HUES48 (cell line): ENCODE results near the gene MACROD2.

Experiments used
- H3K27ac ChIP-seq: one replicate; pipeline ENCODE4 v1.7.0; 2013; ENCODE audit warnings: low read depth, low read length, inconsistent platforms
- H3K27me3 ChIP-seq: 2 replicates; pipeline ENCODE4 v1.6.1; 2013; ENCODE audit warnings: mild to moderate bottlenecking, low read length; ENCODE audit not compliant: control insufficient read depth, insufficient read depth
- H3K36me3 ChIP-seq: 2 replicates; pipeline ENCODE4 v1.6.1; 2013; ENCODE audit warnings: low read length; ENCODE audit not compliant: control insufficient read depth, insufficient read depth
- H3K4me1 ChIP-seq: 2 replicates; pipeline ENCODE4 v1.6.1; 2013; ENCODE audit warnings: mild to moderate bottlenecking, low read length; ENCODE audit not compliant: control insufficient read depth, insufficient read depth
- H3K4me3 ChIP-seq: 2 replicates; pipeline ENCODE4 v1.5.1; 2013; ENCODE audit warnings: mild to moderate bottlenecking, low read depth, low read length
- H3K9ac ChIP-seq: 2 replicates; pipeline ENCODE4 v1.6.1; 2013; ENCODE audit warnings: mild to moderate bottlenecking, low read depth, low read length, moderate library complexity
- H3K9me3 ChIP-seq: 2 replicates; pipeline ENCODE4 v1.6.1; 2013; ENCODE audit warnings: low read length; ENCODE audit not compliant: control insufficient read depth, insufficient read depth

MACROD2 gene

DNA sequence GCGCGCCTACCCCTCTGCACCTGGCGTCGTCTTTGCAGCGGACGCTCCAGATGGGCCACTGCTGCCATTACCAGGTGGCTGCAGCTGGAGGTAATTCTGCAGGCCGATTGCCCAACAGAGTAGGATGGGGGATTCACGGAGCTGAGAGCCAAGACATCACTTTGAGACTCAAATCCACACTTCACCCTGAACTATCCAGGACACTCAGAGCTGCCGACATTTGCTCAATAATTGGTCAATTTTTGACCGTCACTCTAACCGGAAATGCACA is 1037.0 kb downstream of the MACROD2 start:
- no peaks in the 10 kb centered on the region for H3K4me1 ChIP-seq
- H3K27me3 ChIP-seq: no peaks in the 10 kb centered on the region
- no peak overlapping the region for H3K4me3 ChIP-seq
- no peak overlapping the region for H3K27ac ChIP-seq
- no peaks in the 10 kb centered on the region for H3K36me3 ChIP-seq
- no peaks in the 10 kb centered on the region for H3K9me3 ChIP-seq
- no peak overlapping the region for H3K9ac ChIP-seq

DNA sequence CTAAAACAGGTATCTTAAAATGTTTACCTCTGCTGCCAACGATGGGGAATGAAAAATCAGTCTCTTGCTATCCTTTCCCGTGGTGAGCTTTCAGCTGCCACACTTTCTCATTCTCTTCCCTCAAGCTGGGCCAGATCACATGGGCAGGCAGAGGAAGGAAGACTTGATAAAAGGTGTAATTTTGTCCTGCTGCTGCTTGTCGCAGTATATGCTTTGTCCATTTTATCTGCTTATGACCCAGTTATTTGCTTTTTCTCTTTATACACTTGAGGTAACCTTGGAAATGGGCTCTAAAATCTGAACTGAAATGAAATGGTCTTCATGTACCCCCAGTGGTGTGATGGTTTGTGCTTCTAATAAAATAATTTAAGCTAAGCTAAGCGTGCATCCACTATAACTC is 1038.0 kb downstream of the MACROD2 start:
- H3K27ac ChIP-seq: no peak overlapping the region

DNA sequence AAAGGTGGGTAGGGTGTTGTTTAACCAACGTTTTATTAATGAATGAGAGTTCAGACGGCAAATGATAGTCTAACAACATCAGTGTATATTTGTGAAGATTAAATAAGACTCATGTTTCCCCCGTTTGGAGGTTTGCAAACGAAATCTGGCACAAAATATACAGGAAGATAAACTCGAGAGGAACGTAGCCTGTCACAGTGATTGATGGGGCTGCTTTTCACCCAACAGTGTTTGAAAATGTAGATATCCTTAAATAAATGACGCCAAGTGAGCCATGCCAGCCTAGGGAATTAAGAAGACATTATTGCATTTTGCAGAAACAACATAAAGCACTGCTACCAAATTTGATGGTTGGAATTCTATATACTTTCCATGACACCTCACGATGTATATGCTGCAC is 1038.6 kb downstream of the MACROD2 start:
- Histone ChIP-seq H3K4me1 (no peaks in the 10 kb centered on the region), H3K4me3 (no peak overlapping the region), H3K27me3 (no peaks in the 10 kb centered on the region), H3K9me3 (no peaks in the 10 kb centered on the region), H3K27ac (no peak overlapping the region), H3K9ac (no peak overlapping the region), H3K36me3 (no peaks in the 10 kb centered on the region)

More for the DNA sequence above, 1038.0 kb downstream of the MACROD2 start:
- H3K27me3 ChIP-seq: no peaks in the 10 kb centered on the region
- H3K9me3 ChIP-seq: no peaks in the 10 kb centered on the region
- no peaks in the 10 kb centered on the region for H3K36me3 ChIP-seq
- no peaks in the 10 kb centered on the region for H3K4me1 ChIP-seq
- no peak overlapping the region for H3K9ac ChIP-seq
- no peak overlapping the region for H3K4me3 ChIP-seq

DNA sequence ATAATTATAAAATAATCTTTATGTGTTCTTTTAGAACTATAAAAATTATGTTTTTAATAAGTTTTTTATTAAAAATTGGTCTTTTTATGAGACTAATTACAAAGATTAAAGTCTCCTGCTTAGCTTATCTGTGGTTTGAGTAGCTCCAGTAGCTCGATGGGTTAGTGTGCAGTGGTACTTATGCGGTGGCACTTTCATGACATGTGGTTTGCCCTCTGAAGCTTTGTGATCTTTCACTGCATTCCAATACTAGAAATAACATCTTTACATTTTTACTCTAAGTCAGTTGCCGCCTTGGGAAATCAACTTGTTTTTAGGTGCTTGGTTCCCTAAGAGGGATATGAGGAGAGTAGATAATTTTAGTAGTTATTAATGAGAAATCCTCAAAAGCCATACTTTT is 1041.6 kb downstream of the MACROD2 start:
- no peaks in the 10 kb centered on the region for H3K27me3 ChIP-seq
- H3K4me1 ChIP-seq: no peaks in the 10 kb centered on the region
- H3K4me3 ChIP-seq: no peak overlapping the region
- no peak overlapping the region for H3K9ac ChIP-seq
- no peaks in the 10 kb centered on the region for H3K9me3 ChIP-seq
- no peak overlapping the region for H3K27ac ChIP-seq
- H3K36me3 ChIP-seq: no peaks in the 10 kb centered on the region

DNA sequence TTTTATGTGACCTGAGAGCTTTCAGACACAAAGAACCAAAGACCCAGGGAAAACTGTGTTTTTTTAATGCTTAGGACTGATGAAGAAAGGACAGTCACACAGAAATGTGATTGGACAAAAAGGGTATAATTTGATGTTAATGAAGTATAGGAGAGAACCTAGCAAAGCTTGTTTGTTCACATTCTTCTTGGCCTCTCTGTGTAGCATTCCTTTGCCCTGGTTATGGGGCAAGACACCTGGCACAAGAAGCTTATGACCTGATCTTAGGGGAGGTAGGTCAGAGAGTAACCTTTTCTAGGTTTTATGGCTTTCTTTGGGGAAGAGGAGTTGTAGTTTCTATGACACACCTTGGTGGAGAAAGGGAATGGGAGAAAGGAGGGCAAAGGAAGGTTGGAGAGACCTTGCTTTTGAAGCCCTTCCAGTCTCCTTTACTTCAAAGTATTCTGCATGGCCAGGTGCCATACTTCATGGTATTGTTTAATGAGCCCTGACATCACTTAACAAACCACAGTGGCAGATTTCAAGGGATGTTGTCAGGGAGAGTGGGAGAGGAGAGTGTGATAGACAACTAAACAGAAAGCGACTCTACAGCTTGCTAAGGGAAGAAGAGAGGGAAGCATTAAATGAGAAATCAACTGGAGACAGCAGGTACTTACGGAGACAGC is 1043.9 kb downstream of the MACROD2 start:
- H3K9ac ChIP-seq: no peak overlapping the region
- H3K9me3 ChIP-seq: no peaks in the 10 kb centered on the region
- H3K4me3 ChIP-seq: no peak overlapping the region
- no peaks in the 10 kb centered on the region for H3K36me3 ChIP-seq
- H3K27me3 ChIP-seq: no peaks in the 10 kb centered on the region
- no peaks in the 10 kb centered on the region for H3K4me1 ChIP-seq
- no peak overlapping the region for H3K27ac ChIP-seq

DNA sequence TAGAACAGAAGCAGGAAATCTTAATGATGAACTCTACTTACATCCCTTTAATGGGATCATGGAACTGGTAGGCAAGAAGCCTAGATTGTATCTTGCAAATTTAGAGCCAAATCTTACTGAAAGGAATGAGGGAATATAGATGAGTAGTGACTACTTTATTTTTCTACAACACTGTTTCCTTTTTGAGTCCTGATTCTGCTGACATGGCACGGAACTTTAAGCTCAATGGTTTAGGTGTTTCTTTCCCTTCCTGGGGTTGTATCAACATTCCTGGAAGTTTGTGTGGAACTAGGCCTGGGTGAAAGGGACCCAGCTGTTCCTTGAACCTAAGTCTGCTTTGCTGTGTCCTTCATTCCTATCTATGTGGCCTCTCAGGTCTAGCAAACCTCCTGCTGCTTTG is 1047.4 kb downstream of the MACROD2 start:
- Histone ChIP-seq H3K9ac (no peak overlapping the region), H3K9me3 (no peaks in the 10 kb centered on the region), H3K27me3 (no peaks in the 10 kb centered on the region), H3K36me3 (no peaks in the 10 kb centered on the region), H3K27ac (no peak overlapping the region), H3K4me1 (no peaks in the 10 kb centered on the region), H3K4me3 (no peak overlapping the region)

DNA sequence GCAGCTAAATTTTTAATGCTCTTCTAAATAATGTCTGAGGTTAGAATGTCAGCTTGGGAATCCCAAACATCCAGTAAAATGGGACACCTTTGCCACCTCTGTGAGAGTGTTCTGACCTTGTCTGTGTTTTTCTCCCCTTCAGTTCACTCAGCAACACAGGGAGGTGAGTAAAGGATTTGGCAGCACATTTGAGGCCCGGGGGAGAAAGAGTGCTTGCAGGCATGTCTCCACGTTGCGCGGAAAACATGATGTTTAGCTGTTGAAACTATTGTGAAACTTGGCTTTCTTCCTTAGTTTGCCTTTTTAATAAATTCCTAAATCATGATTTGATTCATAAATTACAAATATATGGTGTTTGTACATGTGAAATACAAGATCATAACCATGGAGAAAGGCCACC is 1049.9 kb downstream of the MACROD2 start:
- Histone ChIP-seq H3K9me3 (no peaks in the 10 kb centered on the region), H3K4me1 (no peaks in the 10 kb centered on the region), H3K27ac (no peak overlapping the region), H3K4me3 (no peak overlapping the region), H3K27me3 (no peaks in the 10 kb centered on the region), H3K9ac (no peak overlapping the region), H3K36me3 (no peaks in the 10 kb centered on the region)

DNA sequence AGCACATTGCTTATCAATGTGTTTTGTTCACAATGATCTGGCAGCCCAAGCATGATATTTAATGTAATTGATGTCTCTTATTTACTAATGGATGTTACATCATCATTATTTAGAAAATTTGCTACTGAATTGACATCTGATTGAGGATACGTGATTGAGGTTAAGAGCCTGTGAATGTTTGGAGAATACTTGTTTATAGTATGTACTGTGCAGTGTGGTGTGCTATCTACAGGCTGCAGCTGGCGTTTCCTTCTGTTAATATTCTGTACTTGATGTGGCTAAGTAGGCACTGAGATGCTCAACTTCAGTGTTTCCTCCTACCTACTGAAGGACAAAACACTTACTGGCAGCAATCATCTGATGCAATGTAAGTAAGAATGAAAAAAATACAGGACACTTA is 1051.7 kb downstream of the MACROD2 start:
- no peak overlapping the region for H3K4me3 ChIP-seq
- no peak overlapping the region for H3K27ac ChIP-seq
- no peaks in the 10 kb centered on the region for H3K27me3 ChIP-seq
- no peaks in the 10 kb centered on the region for H3K4me1 ChIP-seq
- H3K9ac ChIP-seq: no peak overlapping the region
- H3K9me3 ChIP-seq: no peaks in the 10 kb centered on the region
- no peaks in the 10 kb centered on the region for H3K36me3 ChIP-seq

DNA sequence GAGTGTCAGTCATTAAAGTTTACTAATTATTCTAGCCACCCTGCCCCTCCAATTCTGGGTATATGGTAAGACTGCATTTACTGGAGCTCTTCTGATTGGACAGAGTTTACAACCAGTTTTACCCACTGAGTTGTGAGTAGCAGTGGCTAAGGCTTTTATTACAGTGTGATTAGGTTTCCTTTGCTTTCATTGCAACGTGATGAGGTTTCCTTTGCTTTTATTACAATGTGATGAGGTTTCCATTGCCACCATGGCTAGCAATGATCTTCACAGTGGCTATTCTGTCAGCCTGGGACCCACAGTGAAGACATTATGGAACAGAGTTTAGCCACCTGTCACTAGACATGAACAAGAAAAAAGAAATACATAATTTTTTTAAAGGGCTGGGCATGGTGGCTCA is 1052.3 kb downstream of the MACROD2 start:
- no peak overlapping the region for H3K27ac ChIP-seq
- H3K9me3 ChIP-seq: no peaks in the 10 kb centered on the region

DNA sequence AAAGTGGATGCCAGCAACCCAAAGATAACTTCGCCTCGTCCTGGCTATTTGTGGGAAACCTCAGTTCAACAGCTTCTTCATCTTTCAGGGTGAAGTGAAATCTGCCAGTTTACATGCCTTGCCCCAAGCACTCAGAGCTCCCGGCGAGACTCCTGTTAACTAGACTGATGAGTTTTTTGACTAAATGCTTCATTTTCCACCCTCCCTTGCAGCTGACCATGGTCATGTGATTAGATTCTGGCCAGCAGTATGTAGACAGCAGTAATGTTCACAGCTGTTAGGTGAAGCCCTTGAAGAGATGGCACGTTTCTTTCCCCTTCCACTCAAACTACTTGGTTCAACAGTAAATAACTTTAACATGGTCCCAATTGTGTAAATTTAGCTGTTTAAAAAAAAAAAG is 1060.9 kb downstream of the MACROD2 start:
- no peak overlapping the region for H3K9ac ChIP-seq
- H3K36me3 ChIP-seq: no peaks in the 10 kb centered on the region
- H3K4me1 ChIP-seq: no peaks in the 10 kb centered on the region
- no peak overlapping the region for H3K4me3 ChIP-seq
- H3K27ac ChIP-seq: no peak overlapping the region
- no peaks in the 10 kb centered on the region for H3K9me3 ChIP-seq
- H3K27me3 ChIP-seq: no peaks in the 10 kb centered on the region

More for the DNA sequence above, 1052.3 kb downstream of the MACROD2 start:
- H3K9ac ChIP-seq: no peak overlapping the region
- no peaks in the 10 kb centered on the region for H3K4me1 ChIP-seq
- no peak overlapping the region for H3K4me3 ChIP-seq
- no peaks in the 10 kb centered on the region for H3K36me3 ChIP-seq
- no peaks in the 10 kb centered on the region for H3K27me3 ChIP-seq

DNA sequence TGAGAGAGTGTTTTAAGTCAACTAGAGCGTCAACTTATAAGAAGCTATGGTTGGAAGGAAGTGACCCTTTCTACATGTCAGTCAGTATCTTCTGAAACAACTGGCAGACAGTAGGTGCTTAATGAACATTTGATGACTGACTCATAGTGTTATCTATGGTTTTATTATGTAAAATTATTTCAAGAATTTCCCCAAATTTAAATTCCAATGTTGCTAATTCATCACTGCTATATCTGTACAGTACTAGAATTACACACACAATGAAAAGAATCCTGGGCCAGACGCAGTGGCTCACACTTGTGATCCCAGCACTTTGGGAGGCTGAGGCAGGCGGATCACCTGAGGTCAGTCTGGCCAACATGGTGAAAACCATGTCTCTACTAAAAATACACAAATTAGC is 1063.5 kb downstream of the MACROD2 start:
- Histone ChIP-seq H3K4me3 (no peak overlapping the region), H3K4me1 (no peaks in the 10 kb centered on the region), H3K27ac (no peak overlapping the region), H3K9me3 (no peaks in the 10 kb centered on the region), H3K36me3 (no peaks in the 10 kb centered on the region), H3K27me3 (no peaks in the 10 kb centered on the region), H3K9ac (no peak overlapping the region)

DNA sequence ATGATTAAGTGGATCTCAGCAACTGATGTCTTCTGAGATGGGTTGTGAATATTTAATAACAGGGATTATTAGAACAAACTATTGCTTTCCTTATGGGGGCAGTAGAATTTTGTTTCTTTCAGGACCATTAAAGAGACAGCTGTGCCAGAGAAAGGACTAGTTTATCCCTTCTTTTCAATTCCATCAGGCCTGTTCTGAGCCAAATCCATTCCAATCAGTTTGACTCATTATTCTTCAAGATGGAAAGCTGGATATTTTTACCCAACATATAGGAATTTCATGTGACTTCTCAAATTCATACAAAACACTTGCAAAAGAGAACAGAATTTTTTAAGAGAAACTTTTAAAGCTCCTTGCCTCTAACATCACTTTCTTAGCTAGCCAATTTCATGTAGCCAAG is 1064.1 kb downstream of the MACROD2 start:
- Histone ChIP-seq H3K9ac (no peak overlapping the region), H3K9me3 (no peaks in the 10 kb centered on the region), H3K4me1 (no peaks in the 10 kb centered on the region), H3K4me3 (no peak overlapping the region), H3K27ac (no peak overlapping the region), H3K27me3 (no peaks in the 10 kb centered on the region), H3K36me3 (no peaks in the 10 kb centered on the region)
